ENCODE data around the gene HOXC10.

Gene HOXC10

DNA sequence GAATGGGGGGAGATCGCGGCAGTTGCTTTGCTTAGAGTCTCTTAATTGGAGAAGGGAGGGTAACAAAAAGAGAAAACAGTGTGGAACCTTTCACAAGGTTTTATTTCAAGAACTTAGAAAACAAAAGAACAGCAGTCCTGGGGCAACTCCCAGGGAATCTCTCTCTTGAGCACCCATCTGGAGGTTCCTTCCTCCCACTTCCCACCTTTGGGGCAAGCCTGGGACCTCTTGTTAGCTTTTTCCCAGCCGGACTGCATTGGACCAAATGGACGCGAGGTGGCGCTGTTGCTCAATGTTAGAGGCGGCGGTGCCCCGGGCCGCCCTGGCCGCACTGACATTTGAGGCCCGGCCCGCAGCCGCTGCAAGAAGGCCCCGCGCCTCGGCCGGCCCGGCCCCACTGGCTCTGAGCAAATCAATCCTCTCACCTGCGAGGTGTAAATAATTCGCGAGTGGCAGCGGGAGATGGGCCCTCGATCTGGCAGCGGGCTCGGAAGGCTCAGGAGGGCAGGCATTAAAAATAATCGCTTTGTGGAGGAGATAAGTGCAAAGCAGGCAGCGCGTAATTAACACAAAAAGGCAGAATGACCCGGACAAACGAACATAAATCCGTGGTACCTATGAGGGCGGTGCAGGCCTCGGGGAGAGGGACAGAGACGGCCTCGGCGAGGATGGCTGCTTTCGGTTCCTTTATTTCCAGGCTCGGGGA is 21.1 kb downstream of the HOXC10 start:
- TF ChIP-seq, protein P1, sequence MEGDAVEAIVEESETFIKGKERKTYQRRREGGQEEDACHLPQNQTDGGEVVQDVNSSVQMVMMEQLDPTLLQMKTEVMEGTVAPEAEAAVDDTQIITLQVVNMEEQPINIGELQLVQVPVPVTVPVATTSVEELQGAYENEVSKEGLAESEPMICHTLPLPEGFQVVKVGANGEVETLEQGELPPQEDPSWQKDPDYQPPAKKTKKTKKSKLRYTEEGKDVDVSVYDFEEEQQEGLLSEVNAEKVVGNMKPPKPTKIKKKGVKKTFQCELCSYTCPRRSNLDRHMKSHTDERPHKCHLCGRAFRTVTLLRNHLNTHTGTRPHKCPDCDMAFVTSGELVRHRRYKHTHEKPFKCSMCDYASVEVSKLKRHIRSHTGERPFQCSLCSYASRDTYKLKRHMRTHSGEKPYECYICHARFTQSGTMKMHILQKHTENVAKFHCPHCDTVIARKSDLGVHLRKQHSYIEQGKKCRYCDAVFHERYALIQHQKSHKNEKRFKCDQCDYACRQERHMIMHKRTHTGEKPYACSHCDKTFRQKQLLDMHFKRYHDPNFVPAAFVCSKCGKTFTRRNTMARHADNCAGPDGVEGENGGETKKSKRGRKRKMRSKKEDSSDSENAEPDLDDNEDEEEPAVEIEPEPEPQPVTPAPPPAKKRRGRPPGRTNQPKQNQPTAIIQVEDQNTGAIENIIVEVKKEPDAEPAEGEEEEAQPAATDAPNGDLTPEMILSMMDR (conservative IDR thresholded peaks at IDR 0.05) = peak; percentile 93
- peak overlapping the region; percentile 20; the same call in 1 of the 2 replicates for H3K27ac ChIP-seq

DNA sequence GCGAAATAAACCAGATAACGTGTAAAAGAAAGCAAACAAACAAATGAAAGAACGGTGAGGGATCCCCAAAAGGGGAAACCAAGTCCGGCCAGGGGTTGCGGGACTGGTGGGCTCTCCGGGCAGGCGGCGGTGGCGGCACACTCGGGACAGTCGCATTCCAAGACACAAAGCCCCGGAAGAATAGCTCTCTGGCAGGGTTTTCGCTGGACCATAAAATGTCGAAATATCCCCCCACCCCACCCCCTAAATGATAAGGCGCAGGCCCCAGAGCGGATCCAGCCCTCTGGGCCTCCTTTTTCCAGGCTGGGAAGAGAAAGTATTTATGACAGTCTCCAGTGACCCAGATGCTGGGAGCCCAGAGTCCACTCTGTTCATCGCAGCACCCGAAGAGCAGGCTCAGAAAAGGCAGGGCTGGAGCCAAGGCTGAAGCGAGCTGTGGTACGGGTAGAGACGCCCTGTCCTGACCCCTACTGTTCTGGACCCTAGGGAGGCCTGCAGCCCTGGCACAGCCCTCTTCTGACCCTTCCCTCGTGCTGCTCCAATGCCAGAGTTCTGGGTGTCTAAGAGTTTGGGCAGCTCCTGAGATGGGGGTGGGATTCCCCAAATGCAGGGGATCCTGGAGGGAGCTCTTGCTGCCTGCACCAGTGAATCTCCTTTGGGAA is 21.7 kb downstream of the HOXC10 start:
- no peak overlapping the region; the same call in 1 of the 2 replicates for H3K27ac ChIP-seq
- TF ChIP-seq, protein P1 (conservative IDR thresholded peaks at IDR 0.05) = no peak

DNA sequence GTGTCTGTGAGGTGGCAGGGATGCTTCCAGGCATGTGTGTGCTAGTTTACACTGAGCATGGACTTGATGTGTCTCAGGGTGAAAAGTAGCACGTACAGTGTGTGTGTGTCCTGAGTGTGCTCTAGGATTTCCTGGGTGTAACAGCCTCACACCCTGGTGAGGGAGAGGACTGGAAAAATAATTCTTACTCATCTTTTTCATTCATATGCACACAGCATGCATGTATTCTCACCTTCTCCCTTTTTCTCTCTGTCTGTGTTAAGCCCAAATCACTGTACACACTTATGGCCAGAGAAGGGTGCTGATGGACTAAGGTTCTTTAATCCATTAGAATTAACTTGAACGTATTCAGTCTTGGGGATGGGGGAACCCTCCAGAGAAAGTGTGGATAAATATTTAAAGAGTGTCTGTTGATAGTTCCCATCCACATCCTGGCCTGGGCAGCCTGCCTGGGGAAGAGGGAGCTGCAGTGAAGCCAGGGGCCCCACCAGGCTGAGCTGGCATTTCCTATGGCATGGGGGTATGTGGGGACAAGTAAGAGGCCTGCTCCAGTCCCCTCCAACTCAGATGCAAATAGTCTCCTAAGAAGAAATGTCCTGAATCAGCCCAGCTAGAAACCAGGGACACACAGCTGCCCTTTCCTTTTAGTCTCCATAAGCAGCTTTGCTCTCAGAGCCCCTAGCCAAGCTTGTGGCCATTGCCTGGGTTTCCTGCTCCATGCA is 22.8 kb downstream of the HOXC10 start:
- TF ChIP-seq, protein P1 (conservative IDR thresholded peaks at IDR 0.05) = no peak
- H3K27ac ChIP-seq = no peak overlapping the region

DNA sequence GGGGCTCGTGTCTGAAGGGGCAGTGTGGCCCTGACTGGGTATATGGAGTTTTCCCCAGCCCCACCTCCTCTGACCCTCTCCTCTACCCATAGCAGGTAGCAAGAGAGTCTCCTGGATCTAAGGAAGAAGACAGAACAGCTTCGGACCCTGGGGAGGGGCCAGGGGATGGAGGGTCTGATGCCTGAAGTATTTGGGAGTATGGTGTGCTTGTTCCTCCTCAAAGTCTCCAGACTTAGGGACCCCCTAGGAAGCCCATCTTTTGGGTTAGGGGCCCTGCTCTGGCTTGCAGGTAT is 23.3 kb downstream of the HOXC10 start:
- TF ChIP-seq, protein P1 (conservative IDR thresholded peaks at IDR 0.05) = no peak
- H3K27ac ChIP-seq = no peak overlapping the region

DNA sequence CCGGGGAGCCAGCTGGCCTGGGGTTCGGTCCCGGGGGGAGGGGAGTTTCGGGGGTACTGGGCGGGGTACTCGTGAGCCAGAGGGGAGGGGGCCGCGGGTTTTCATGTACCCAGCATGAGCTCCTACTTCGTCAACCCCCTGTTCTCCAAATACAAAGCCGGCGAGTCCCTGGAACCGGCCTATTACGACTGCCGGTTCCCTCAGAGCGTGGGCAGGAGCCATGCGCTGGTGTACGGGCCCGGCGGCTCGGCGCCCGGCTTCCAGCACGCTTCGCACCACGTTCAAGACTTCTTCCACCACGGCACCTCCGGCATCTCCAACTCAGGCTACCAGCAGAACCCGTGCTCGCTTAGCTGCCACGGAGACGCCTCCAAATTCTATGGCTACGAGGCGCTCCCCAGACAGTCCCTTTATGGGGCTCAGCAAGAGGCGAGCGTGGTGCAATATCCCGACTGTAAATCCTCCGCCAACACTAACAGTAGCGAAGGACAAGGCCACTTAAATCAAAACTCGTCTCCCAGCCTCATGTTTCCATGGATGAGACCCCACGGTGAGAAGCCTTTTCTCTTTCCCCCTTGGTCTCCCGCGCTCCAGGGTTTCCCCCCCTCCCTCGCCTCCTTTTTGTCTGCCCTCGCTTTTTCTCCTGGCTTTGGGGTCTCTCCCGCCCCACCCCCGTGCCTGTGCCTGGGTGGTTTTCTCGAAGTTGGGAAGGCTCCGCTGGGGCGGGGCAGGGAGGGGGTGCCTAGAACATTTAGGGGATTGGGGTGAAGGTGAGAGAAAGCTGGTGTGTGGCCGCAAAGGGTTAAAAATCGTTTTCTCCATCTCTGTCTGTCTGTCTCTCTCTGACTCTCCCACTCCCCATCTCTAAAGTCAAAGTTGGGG is 24.5 kb downstream of the HOXC10 start:
- peak overlapping the region; percentile 53; the same call in 1 of the 2 replicates for H3K27ac ChIP-seq
- TF ChIP-seq, protein P1 (conservative IDR thresholded peaks at IDR 0.05) = no peak

DNA sequence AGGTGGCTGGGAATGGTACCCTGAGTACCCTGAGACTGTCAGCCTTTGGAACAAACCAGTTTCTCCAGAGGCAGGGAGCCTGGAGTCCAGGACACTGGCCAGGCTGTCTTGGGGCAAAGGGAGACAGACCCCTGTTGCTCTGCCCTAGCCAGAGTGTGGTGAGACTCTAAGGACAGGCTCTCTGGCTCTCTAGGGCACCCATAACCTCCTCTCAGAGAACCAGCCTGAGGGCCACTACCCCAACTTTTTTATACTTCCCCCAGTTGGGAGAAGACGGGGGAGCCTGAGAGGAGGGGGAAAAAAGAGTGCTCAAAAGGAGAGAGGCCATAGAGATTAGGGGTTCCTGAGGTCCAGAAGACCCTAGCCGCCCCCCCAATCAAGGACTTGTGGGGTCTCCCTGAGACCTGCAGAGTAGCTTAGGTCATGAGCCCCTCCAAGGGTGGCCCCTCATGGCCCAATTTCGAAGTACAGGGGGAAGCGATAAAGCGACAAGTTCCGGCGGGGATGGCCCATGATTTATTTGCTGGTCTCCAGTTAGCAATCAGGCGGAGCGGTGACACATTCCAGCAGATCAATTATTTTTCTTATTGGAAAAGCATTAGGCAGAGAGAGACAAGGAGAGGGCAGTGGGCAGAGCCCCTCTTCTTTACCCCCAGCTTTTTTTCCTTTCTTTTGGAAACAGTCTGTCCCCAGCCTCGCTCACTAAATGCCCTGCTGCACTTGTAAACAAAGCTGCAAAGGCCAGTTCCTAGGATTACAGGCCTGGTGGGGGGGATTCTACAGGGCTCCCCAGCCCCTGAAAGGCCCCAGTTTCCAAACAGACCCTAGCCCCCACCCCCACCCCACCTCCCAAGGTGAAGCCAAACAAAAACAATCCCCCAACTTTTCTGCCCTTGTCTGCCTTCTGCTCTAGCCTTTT is 25.4 kb downstream of the HOXC10 start:
- no peak overlapping the region for H3K27ac ChIP-seq

More for the DNA sequence above, 25.4 kb downstream of the HOXC10 start:
- TF ChIP-seq, protein P1 (conservative IDR thresholded peaks at IDR 0.05) = no peak
